Thoracic aorta (tissue), 2 donors: ENCODE data around the gene MRM3. TPM values are rescaled to one million over a fixed set of nuclear protein-coding genes. Genes with fewer than 3 reads are reported as not detected.

Source experiments
- ATAC-seq: fragments of 150-250 bp; one replicate; pipeline ENCODE4 v1.8.0; 2017; ENCODE audit warnings: low read depth; ENCODE audit not compliant: insufficient number of reproducible peaks, low FRiP score
- DNase-seq: peaks from one replicate; pipeline ENCODE4 v3.0.0-alpha.2; 2020; ENCODE audit warnings: low spot score
- H3K27ac ChIP-seq, 2 donors: fragments of 200-600 bp; sonication (generic); 1 replicate in 1 of 2; 2 replicates in 1 of 2; pipeline ENCODE4 v1.5.1; 2016; ENCODE audit warnings: mild to moderate bottlenecking in 2 of 2, moderate library complexity in 2 of 2
- H3K27me3 ChIP-seq: fragments of 200-600 bp; sonication (generic); replicated peaks from 2 replicates; pipeline ENCODE4 v1.6.0; 2016; ENCODE audit warnings: mild to moderate bottlenecking; ENCODE audit not compliant: insufficient read depth
- H3K36me3 ChIP-seq: fragments of 200-600 bp; sonication (generic); one replicate; pipeline ENCODE4 v1.5.1; 2016
- H3K4me1 ChIP-seq, 2 donors: fragments of 200-600 bp; sonication (generic); 1 replicate in 1 of 2; 2 replicates in 1 of 2; pipeline versions ENCODE4 v1.5.1 to v1.6.0; 2016; ENCODE audit warnings: low read depth in 2 of 2, mild to moderate bottlenecking in 1 of 2; ENCODE audit not compliant: control insufficient read depth in 1 of 2
- H3K4me3 ChIP-seq: fragments of 200-600 bp; sonication (generic); 2 replicates; pipeline ENCODE4 v1.5.1; 2016; ENCODE audit warnings: mild to moderate bottlenecking
- H3K9me3 ChIP-seq: fragments of 200-600 bp; sonication (generic); 2 replicates; pipeline ENCODE4 v1.5.1; 2016
- CTCF ChIP-seq: fragments of 200-600 bp; sonication (generic); IDR thresholded peaks from one replicate; pipeline ENCODE4 v1.5.1; 2019; ENCODE audit warnings: antibody characterized with exemption
- total RNA-seq, 2 donors: library from RNA; depleted of rRNA; stranded (reverse); fragments of >200 nt; gene quantifications; one replicate each; pipeline versions ENCODE4 v1.1.0 to v1.2.3, GENCODE V29; 2016

Gene MRM3
- total RNA-seq, 2 donors from 2014 or later: 5.7 to 10.5 TPM

GRCh38 chr17:795276-795675 is 13.1 kb downstream of the MRM3 start:
- H3K27me3 ChIP-seq: no peaks in the 10 kb centered on the region
- H3K4me3 ChIP-seq: peak overlapping the region; percentile 63
- no peak overlapping the region for H3K27ac ChIP-seq
- ATAC-seq (no peak), DNase-seq (no peak)
- TF ChIP-seq CTCF: no peak
- peaks cover 8% of the 10 kb centered on the region for H3K36me3 ChIP-seq
- H3K4me1 ChIP-seq: peaks cover 0 to 4% of the 10 kb centered on the region in 2 donors
- no peaks in the 10 kb centered on the region for H3K9me3 ChIP-seq

DNA sequence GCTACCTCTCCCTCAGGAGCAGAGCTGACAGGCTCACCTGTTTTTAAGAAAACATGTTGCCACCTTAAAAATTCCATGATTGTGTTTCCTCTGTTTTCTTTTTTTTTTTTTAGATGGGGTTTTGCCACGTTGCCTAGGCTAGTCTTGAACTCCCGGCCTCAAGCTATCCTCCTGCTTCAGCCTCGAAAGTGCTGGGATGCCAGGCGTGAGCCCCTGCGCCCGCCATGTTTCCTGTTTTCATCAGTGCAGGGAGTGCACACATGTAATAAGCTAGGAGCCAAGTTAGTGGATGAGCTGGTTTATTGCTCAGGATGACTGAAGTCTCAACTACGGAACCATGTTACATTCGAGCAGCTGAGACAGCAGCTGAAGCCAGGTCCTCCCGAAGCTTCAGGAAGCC is 13.6 kb downstream of the MRM3 start:
- DNase-seq (no peak), ATAC-seq (no peak)
- Histone ChIP-seq H3K4me3 (no peak overlapping the region), H3K27me3 (no peaks in the 10 kb centered on the region), H3K9me3 (no peaks in the 10 kb centered on the region), H3K4me1 (peaks cover 0 to 4% of the 10 kb centered on the region in 2 donors), H3K27ac (no peak overlapping the region), H3K36me3 (peaks cover 8% of the 10 kb centered on the region)
- TF ChIP-seq CTCF: no peak

- TF ChIP-seq CTCF: no peak
- ATAC-seq: no peak
- no peaks in the 10 kb centered on the region for H3K9me3 ChIP-seq
- H3K4me1 ChIP-seq: peaks cover 0 to 4% of the 10 kb centered on the region in 2 donors
- DNase-seq: no peak
- H3K27ac ChIP-seq: no peak overlapping the region
- peaks cover 8% of the 10 kb centered on the region for H3K36me3 ChIP-seq
- no peaks in the 10 kb centered on the region for H3K27me3 ChIP-seq
- no peak overlapping the region for H3K4me3 ChIP-seq
These were observed 14.5 kb downstream of the MRM3 start for GRCh38 chr17:796609-797008.

DNA sequence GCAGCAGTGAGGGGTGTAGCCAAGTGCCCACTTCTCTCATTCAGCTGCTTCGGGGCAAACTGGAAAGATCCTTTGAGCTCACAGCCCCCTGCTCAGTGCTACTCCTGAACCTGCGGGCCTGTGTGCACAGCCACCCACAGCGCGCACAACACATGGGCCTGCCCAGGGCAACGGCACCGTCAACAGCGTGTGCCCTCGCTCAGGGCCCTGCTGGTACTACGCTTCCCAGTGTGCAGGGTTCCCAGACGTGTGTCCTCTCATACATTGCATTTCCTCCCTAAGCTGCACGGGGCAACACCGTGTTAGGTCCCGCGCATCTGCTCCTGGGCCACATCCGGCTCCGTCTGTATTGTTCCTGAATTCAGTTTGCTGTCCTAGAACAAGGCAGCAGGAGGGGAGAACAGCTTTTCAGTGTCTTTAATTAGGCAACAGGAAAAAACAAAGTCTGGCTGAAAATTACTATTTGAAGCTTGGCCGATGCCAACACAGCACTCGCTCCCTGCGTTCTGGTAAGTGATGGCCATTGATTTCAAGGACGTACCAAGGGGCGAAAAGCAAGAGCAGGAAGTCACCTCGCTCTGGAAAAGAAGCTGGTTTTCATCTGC is 15.2 kb downstream of the MRM3 start:
- Histone ChIP-seq H3K4me3 (no peak overlapping the region), H3K27ac (no peak overlapping the region), H3K4me1 (peaks cover 0 to 4% of the 10 kb centered on the region in 2 donors), H3K27me3 (no peaks in the 10 kb centered on the region), H3K9me3 (no peaks in the 10 kb centered on the region), H3K36me3 (peaks cover under 1% of the 10 kb centered on the region)
- ATAC-seq: no peak
- TF ChIP-seq CTCF: no peak
- no peak for DNase-seq

GRCh38 chr17:798246-798645 is 16.1 kb downstream of the MRM3 start:
- no peak overlapping the region for H3K4me3 ChIP-seq
- no peak for TF ChIP-seq CTCF
- ATAC-seq: no peak

More at GRCh38 chr17:798246-798645, 16.1 kb downstream of the MRM3 start:
- no peaks in the 10 kb centered on the region for H3K9me3 ChIP-seq
- H3K36me3 ChIP-seq: no peaks in the 10 kb centered on the region
- peaks cover 0 to 4% of the 10 kb centered on the region in 2 donors for H3K4me1 ChIP-seq
- H3K27me3 ChIP-seq: no peaks in the 10 kb centered on the region
- no peak for DNase-seq
- H3K27ac ChIP-seq: no peak overlapping the region
